ENCODE measurements around the gene TMEM255B.

Gene TMEM255B

DNA sequence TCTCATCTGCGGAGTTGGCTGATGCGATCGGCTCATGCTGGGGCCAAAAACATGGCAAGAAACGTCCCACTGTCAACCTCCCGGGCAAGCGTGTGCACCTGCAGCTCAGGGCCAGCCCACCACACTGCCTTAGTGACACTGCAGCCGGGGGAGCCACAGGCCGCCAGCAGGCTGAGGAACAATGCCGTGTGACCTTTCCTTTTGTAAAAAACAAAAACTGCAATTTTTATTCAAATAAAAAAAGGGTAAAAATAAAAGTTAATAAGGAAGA lies 18.8 kb upstream of the TMEM255B start:
- ATAC-seq (ENCODE audit: low read depth): no peak
- no peak for DNase-seq (ENCODE audit: low spot score)
- Histone ChIP-seq H3K27me3 (ENCODE audit: insufficient read depth, poor library complexity, severe bottlenecking) (no peaks in the 10 kb centered on the region), H3K36me3 (ENCODE audit: low read depth) (no peaks in the 10 kb centered on the region), H3K4me1 (ENCODE audit: insufficient read depth, poor library complexity, severe bottlenecking) (peaks cover 12% of the 10 kb centered on the region), H3K4me3 (ENCODE audit: severe bottlenecking) (no peak overlapping the region), H3K9me3 (ENCODE audit: severe bottlenecking) (no peaks in the 10 kb centered on the region), H3K27ac (ENCODE audit: poor library complexity, severe bottlenecking) (no peak overlapping the region)
- TF ChIP-seq, protein P1, sequence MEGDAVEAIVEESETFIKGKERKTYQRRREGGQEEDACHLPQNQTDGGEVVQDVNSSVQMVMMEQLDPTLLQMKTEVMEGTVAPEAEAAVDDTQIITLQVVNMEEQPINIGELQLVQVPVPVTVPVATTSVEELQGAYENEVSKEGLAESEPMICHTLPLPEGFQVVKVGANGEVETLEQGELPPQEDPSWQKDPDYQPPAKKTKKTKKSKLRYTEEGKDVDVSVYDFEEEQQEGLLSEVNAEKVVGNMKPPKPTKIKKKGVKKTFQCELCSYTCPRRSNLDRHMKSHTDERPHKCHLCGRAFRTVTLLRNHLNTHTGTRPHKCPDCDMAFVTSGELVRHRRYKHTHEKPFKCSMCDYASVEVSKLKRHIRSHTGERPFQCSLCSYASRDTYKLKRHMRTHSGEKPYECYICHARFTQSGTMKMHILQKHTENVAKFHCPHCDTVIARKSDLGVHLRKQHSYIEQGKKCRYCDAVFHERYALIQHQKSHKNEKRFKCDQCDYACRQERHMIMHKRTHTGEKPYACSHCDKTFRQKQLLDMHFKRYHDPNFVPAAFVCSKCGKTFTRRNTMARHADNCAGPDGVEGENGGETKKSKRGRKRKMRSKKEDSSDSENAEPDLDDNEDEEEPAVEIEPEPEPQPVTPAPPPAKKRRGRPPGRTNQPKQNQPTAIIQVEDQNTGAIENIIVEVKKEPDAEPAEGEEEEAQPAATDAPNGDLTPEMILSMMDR (IDR thresholded peaks at IDR 0.05; ENCODE audit: poor library complexity, severe bottlenecking): no peak

DNA sequence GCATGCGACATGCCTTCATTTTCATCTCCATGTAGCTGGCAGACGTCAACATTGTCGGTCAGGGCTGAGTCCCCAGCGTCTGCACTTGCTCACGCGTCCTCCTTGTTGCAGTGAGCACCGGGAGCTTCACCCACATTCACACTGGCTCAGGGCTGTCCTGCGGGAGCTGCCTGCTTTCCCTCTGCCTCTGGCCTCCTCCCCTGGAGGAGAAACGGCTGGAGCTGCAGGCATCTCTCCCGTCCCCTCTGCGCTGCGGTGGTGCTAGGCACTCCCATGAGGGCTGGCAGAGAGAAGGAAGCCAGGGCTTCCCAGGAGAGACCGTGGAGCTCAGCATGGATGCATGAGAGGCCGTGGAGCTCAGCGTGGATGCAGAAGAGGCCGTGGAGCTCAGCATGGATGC lies 18.4 kb upstream of the TMEM255B start:
- Histone ChIP-seq H3K36me3 (ENCODE audit: low read depth) (no peaks in the 10 kb centered on the region), H3K9me3 (ENCODE audit: severe bottlenecking) (no peaks in the 10 kb centered on the region), H3K4me1 (ENCODE audit: insufficient read depth, poor library complexity, severe bottlenecking) (peaks cover 12% of the 10 kb centered on the region), H3K27ac (ENCODE audit: poor library complexity, severe bottlenecking) (no peak overlapping the region), H3K4me3 (ENCODE audit: severe bottlenecking) (no peak overlapping the region), H3K27me3 (ENCODE audit: insufficient read depth, poor library complexity, severe bottlenecking) (no peaks in the 10 kb centered on the region)
- ATAC-seq (ENCODE audit: low read depth) (no peak), DNase-seq (ENCODE audit: low spot score) (no peak)
- TF ChIP-seq, protein P1 (IDR thresholded peaks at IDR 0.05; ENCODE audit: poor library complexity, severe bottlenecking): no peak

DNA sequence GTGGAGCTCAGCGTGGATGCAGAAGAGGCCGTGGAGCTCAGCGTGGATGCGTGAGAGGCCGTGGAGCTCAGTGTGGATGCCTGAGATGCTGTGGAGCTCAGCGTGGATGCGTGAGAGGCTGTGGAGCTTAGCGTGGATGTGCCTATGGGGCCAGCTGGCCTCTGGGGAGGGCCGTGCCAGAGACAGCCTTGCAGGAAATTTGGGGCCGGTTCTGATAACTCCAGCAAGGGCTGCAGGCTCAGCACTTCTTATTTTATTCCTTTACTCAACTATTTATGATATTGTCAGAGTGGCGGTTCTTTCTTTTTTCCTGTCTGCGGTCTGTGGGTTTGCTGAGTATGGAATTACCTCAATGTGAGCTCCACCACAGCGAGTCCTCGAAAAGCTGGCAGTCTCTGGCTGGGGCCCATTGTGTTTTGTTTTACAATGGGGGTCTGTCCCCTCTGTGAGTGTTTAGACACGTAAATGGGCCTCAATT lies 17.8 kb upstream of the TMEM255B start:
- Histone ChIP-seq H3K9me3 (ENCODE audit: severe bottlenecking) (no peaks in the 10 kb centered on the region), H3K36me3 (ENCODE audit: low read depth) (no peaks in the 10 kb centered on the region), H3K4me1 (ENCODE audit: insufficient read depth, poor library complexity, severe bottlenecking) (peaks cover 12% of the 10 kb centered on the region), H3K27ac (ENCODE audit: poor library complexity, severe bottlenecking) (no peak overlapping the region), H3K4me3 (ENCODE audit: severe bottlenecking) (no peak overlapping the region), H3K27me3 (ENCODE audit: insufficient read depth, poor library complexity, severe bottlenecking) (no peaks in the 10 kb centered on the region)
- no peak for ATAC-seq (ENCODE audit: low read depth)
- DNase-seq (ENCODE audit: low spot score): no peak
- TF ChIP-seq, protein P1 (IDR thresholded peaks at IDR 0.05; ENCODE audit: poor library complexity, severe bottlenecking): no peak

DNA sequence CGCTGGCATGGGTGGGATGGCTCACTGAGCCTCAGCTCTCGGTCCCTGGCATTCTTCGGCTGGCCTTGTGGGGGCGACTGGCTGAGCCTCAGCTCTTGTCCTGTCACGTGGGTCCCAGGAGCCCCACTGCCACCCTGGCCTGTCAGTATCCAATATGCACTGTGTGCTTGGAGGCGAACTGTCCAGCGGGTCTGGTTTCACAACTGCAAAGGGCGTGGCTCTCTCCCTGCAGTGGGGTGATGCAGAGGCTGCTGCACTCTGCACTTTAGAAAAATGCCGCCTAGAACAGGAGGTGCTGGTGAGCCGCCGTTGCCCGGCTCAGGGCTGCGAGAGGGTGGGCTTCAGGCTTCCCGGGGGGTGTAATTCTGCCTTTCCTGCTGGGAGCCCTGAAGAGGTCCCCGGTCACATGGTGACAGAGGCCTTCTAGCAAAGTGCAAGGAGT lies 17.0 kb upstream of the TMEM255B start:
- Histone ChIP-seq H3K4me3 (ENCODE audit: severe bottlenecking) (no peak overlapping the region), H3K4me1 (ENCODE audit: insufficient read depth, poor library complexity, severe bottlenecking) (peaks cover 12% of the 10 kb centered on the region), H3K36me3 (ENCODE audit: low read depth) (no peaks in the 10 kb centered on the region), H3K9me3 (ENCODE audit: severe bottlenecking) (no peaks in the 10 kb centered on the region), H3K27me3 (ENCODE audit: insufficient read depth, poor library complexity, severe bottlenecking) (no peaks in the 10 kb centered on the region), H3K27ac (ENCODE audit: poor library complexity, severe bottlenecking) (no peak overlapping the region)
- peak; percentile 94 for ATAC-seq (ENCODE audit: low read depth)
- no peak for DNase-seq (ENCODE audit: low spot score)
- TF ChIP-seq, protein P1 (IDR thresholded peaks at IDR 0.05; ENCODE audit: poor library complexity, severe bottlenecking): peak; percentile 48

DNA sequence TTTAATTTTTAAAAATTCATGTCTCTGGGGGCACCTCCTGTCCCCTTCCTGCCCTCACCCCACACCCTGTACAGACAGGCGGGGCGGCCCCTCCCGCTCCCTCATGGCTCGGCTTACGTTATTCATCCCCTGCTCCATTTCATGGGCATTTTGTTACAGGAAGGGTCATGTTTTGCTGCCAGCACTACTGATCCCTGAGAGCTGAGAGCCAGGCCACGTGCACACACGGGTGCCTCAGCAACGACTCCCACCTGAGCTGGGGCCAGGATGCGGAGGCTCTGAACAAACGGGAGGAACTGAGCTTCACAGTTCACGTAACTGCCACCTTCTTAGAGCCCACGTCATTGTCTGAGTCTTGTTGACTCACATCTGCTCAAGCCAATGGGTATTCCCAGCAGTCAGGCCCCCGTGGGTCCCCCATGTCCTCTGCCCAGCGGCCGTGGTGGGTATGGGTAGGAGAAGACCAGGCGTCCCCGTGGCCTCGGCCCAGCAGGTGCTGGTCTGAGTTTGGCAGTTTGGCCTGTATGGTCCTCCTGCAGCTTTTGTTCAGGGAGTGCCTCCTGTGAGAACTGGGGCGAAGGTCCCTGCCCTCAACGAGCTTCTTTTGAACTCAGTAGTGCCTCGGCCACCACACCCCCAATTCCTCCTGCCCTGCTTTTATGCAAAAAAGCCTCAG lies 16.4 kb upstream of the TMEM255B start:
- H3K4me1 ChIP-seq (ENCODE audit: insufficient read depth, poor library complexity, severe bottlenecking): peaks cover 12% of the 10 kb centered on the region
- no peaks in the 10 kb centered on the region for H3K9me3 ChIP-seq (ENCODE audit: severe bottlenecking)
- no peak overlapping the region for H3K4me3 ChIP-seq (ENCODE audit: severe bottlenecking)
- ATAC-seq (ENCODE audit: low read depth) (peak; percentile 32), DNase-seq (ENCODE audit: low spot score) (no peak)
- no peaks in the 10 kb centered on the region for H3K27me3 ChIP-seq (ENCODE audit: insufficient read depth, poor library complexity, severe bottlenecking)
- no peaks in the 10 kb centered on the region for H3K36me3 ChIP-seq (ENCODE audit: low read depth)
- TF ChIP-seq, protein P1 (IDR thresholded peaks at IDR 0.05; ENCODE audit: poor library complexity, severe bottlenecking): peak; percentile 2
- no peak overlapping the region for H3K27ac ChIP-seq (ENCODE audit: poor library complexity, severe bottlenecking)
